IPS-18c (cell line): ENCODE data around the gene CSRNP3.

ENCODE experiments used
- H3K4me3 ChIP-seq: 2 replicates; pipeline ENCODE4 v1.7.0; 2013; ENCODE audit warnings: low read depth, mild to moderate bottlenecking, low read length, moderate library complexity; ENCODE audit not compliant: insufficient read depth
- H3K9me3 ChIP-seq: one replicate; pipeline ENCODE4 v1.6.1; 2013; ENCODE audit warnings: mild to moderate bottlenecking, low read length, moderate library complexity; ENCODE audit not compliant: control insufficient read depth, insufficient read depth

CSRNP3 gene

DNA sequence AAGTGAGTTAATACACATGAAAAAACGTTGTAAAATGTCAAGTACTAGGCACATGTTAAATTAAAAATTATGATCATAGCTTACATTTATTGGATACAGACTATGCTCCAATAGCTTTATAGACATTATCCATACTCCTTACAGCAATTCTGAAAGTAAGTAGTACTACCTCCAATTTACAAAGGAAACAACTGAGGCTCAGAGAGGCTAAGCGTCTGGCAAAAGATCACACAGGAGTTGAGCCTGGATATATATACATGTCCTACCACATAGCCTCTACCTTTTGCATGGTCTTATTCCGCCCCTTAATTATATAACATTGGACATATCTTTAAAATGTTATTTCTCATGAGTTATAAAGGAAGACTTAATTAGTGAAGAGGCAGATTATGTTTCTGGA, 127.3 kb downstream of the CSRNP3 start:
- Histone ChIP-seq H3K9me3 (no peaks in the 10 kb centered on the region), H3K4me3 (no peak overlapping the region)

DNA sequence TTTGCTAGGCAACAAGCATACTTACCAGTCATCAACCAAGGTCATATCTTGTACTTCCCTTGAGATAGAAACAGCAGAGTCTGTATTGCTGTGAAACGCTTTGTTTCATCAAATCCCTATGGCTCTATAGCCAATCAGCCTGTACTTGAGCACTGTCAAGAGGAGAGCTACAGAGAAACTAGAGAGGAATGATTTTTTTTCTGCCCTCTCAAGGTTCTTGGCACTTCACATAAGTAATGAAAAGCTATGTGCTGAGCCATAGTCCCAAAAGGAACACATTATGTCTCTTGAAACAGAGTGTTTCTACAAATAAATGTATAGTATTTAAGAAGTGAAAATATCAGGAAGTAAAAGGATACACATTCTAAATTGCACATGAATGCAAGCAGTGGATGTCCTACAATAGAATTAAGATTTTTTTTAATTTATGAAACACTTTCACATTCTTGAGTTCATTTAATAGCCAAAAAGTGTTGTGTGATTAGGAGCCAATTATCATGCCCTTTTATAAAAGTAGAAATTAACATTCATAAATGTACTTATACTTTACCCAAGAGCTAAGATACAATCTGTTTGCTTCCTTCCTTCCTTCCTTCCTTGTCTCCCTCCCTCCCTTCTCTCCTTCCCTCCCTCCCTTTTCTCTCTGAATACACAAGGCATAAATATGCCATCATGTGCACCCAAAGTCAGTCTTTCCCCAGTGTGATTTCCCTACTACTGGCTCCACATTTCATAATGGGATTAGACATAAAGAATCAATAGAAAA, 131.8 kb downstream of the CSRNP3 start:
- Histone ChIP-seq H3K4me3 (no peak overlapping the region), H3K9me3 (no peaks in the 10 kb centered on the region)

DNA sequence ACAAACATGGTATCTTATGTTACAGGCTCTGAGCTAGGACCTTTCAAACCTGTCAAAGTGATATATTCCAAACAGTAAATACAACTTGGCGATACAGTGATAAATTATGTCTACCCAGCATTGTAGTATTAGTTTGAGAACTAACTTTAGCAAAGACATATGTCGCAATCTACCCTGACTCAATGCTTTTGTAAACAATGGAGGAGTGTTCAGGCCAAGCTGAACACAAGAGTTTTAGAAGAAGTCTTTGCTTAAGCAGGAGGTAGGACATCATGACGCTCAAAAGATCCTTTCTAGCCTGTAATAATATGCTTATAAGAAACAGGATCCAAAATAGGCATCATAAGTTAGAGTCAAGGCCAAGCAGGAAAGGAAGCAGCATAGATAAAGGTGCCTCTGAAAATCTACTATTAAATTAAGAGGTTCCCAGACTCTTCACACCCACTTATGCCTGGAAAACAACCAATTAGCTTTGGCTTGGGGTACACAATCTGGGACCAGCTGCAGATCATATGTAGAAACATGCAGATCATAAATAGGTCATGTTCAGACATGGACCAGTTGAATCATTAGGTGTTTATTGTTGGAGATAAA, 132.5 kb downstream of the CSRNP3 start:
- no peaks in the 10 kb centered on the region for H3K9me3 ChIP-seq
- H3K4me3 ChIP-seq = no peak overlapping the region

DNA sequence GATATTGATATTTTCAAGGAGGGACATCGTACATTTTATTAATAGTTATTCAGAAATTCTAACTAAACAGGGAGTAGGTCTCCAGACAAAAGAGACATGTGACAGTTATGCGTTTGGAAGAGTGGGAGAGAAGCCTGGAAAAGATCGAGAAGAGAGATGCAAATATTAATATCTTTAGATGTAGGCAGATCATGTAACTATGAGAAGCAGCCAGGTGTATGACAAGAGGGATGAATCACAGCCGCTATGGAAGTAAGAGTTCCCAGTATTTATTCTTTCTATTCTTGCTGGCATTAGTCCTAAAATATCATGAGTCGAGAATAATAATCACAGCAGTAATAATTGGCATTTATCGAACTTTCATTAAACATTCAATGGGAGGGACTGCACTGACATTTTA, 140.2 kb downstream of the CSRNP3 start:
- Histone ChIP-seq H3K9me3 (no peaks in the 10 kb centered on the region), H3K4me3 (no peak overlapping the region)

DNA sequence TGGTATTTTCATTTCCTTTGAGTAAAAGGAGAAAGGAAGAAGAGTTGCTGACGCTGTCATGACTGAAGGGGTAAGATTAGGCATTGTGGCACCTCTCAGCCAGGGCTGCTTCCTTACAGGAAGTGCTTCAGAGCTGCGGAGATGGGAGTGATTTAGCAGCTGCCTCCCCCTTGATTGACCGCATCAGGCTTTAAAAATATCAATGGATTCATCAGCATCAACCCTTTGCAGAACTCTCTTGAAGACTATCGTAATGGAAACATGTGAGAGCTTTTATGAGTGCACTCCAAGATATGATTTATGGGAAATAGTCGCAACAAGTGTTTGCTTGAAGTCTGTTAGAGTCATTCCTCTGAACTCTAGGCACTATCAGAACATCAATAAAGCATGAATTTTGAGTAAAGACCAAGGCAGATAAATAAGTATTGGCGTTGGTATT, 141.1 kb downstream of the CSRNP3 start:
- H3K9me3 ChIP-seq = no peaks in the 10 kb centered on the region
- no peak overlapping the region for H3K4me3 ChIP-seq

DNA sequence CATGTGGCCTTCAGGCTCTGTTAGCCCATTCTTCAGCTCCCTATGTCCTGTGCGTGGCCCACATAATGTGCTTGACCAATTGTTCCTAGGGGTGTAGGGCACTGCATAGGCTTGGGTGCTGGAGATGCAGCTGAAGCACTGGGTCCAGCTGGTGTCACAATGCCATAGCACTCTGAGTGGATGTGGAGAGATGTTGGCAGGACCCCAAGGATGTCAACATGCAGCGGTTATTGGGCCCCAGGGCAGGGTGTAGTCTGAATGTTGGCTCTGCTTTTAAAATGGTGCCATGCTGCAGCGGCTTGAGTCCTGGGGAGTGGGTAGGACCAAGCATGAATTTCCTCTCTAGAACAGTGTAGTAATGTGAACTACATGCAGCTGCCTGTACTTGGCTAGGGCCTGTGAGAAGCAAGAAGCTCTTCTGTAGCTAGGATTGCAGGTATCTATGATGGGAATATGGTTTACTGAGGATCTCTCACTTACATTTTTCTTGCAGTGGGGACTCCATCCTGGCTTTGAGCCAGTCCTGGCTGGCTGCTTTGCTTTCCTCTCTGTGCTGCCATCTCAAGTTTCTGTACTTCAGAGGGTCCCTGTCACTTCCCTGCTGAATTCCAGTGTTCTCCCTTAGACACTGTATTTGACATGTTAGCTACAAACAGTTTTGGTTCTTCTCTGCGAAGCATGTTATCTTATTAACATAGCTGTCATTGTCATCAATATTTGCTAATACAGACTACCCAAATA, 148.4 kb downstream of the CSRNP3 start:
- H3K4me3 ChIP-seq = no peak overlapping the region
- no peaks in the 10 kb centered on the region for H3K9me3 ChIP-seq

DNA sequence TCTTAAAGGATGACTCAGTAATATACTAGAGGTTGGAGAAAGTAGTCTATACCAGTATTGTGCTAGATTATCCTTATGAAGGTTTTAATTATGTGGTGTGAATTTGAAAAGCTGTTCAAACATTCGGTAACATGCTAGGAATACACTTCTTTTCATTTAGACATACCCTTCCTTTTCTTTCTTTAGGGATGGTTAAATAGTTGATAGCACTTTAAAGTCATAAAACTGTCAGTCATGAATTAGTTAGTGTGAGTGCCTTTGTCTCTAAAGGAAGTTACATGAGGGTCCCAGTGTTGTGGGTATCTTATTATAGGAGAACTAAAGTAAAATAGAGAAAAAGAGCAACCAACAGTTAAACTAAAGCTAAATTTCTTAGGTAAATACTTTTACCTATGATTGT, 149.3 kb downstream of the CSRNP3 start:
- no peak overlapping the region for H3K4me3 ChIP-seq
- H3K9me3 ChIP-seq = no peaks in the 10 kb centered on the region

DNA sequence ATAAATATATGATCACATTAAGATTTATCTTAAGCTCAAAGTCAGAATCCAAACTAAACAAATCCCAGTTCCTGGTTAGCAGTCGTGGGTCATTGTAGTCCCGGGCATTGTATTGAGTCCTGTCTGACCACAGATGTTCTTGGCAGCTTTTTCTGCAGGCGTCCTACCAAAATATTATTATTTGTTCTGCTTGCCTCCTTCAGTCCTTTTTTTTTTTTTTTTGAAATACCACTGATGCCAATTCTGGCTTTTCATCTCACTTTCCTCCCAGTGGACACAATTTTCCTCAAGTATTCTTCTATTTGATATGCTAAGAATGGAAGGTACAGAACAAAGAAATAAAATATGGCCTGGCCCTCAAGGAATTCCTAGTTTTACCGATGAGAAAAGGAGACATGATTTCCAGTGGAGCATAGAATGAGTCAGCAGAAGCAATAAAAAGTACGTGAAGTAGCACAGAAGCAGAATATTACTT, 151.6 kb downstream of the CSRNP3 start:
- Histone ChIP-seq H3K9me3 (no peaks in the 10 kb centered on the region), H3K4me3 (no peak overlapping the region)

DNA sequence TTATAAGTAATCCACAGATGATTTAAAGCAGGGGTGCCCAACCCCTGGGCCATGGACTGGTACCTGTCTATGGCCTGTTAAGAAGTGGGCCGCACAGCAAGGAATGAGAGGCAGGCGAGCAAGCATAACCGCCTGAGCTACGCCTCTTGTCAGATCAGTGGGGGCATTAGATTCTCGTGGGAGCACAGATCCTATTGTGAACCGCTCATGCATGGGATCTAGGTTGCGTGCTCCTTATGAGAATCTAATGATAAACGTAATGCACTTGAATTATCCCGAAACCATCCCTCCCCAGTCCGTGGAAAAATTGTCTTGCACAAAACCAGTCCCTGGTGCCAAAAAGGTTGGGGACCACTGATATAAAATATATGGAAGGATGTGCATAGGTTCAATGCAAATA, 153.7 kb downstream of the CSRNP3 start:
- Histone ChIP-seq H3K4me3 (no peak overlapping the region), H3K9me3 (no peaks in the 10 kb centered on the region)

DNA sequence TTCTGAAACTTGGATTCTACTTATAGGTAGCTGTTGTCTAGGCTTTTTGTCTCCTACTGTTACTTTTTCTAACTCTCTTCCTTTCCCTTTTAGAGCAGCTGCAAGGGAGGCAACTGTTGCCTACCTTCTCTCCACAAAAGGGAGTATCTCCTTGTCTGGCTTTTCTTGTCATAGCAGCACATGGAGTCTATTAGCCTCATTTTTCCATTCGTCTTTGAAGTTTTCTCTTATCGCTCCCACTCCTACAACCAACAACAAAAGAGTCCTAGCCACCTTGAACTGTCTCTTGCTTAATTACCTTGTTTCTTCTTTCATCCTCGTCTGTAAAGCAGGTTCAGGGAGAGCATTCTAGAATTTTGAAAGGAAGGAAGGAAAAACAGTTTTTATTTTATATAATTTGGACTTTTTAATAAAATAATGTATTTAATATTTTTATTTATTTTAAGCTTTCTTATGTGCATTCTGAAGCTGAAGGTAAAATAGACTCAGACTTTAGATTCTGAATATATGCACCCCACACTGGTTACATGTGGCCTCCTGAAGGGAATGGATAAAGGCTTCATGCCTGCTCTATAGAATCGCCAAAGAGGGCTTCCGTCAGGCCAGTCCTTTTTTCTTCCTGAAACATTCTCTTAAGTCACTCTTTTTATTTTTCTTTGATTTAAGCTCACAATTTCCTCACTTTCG, 154.4 kb downstream of the CSRNP3 start:
- H3K9me3 ChIP-seq = no peaks in the 10 kb centered on the region
- no peak overlapping the region for H3K4me3 ChIP-seq

DNA sequence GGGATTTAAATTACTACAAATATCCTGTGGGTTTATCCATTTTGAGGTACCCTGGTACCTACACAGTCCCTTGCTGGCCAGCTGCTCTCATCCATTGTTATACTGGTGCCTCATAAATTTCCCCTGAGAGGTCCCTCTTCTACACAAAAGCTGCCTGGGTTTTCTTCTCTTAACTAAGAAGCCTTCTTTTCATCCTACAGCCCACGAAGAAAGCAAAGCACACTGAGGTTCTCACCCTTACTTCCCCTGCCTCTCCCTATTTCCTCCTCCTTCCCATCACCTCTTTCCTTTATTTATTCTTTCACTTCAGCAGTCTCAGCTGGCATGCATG, 154.9 kb downstream of the CSRNP3 start:
- no peaks in the 10 kb centered on the region for H3K9me3 ChIP-seq
- H3K4me3 ChIP-seq = no peak overlapping the region

DNA sequence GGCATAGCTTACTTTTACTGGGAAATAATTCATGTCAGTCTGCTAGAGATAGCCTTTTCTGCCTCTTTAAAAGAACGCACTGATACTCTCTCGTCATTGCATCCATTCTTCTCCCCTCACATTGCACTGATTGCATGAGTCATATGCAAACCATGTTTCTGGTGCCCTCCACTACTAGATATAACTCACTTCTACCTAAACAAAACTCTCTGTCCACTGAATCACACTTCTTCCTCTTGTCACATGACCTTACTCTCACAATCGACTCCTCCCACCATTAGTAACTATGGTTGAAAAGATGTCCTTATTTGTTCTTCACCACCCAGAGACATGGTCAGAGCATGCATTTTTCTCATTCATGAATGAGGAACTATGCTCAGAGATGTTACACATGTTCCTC, 158.0 kb downstream of the CSRNP3 start:
- no peak overlapping the region for H3K4me3 ChIP-seq
- H3K9me3 ChIP-seq = no peaks in the 10 kb centered on the region

DNA sequence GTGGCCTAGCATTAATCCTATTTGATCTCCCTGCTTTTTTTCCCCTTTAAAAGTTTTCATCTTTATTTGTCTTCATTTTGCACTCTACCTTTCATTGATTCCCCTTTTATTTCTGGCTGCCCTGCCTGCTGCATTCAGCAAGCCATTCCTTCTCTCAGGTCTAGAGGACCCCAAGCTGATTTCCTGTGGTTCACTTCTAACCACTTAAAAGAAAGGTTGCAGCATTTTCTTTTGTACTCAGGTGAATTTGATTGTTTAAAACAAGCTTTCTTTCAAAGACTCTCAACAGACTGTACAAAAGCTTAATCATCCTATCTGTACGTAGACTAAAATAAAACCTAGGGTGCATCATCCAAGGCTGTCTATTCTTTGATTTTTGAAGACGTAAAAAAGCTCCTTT, 160.3 kb downstream of the CSRNP3 start:
- Histone ChIP-seq H3K4me3 (no peak overlapping the region), H3K9me3 (no peaks in the 10 kb centered on the region)

DNA sequence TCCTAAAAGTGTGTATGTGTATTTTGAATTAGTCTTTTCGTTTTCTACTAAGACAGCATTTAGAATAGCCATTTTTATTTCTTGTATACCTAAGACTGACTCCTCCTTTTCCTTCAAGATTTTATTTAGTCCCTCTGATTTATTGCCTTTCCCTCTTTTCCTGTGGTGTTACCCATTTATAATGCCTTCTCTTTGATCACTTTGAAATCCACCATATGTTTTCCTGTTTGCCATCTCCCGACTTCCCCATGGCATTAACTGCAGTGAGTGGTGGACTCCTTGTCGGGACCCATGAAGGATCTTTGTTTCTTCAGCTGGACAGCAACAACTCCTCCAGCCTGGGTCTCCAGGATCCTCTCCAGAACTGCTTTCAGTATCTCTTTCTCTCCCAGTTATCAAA, 160.7 kb downstream of the CSRNP3 start:
- no peak overlapping the region for H3K4me3 ChIP-seq
- H3K9me3 ChIP-seq = no peaks in the 10 kb centered on the region

DNA sequence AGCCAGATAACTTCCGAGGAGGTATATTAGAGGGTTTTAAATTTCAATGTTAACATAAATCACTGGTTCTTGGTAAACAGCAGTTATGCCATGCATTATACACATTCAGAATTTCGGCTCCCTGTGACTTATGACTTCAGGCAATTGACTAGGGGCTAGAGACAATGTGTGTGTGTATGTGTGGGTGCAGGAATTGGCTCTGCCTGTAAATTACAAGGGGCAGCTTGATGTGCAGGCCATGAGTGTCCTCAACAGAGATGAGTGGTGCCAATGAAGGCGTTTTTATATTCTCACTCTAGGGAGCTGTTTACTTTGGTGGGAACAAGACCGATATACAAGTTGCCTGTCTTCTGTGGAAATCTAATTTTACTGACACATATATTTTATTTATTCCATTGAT, 161.6 kb downstream of the CSRNP3 start:
- H3K4me3 ChIP-seq = no peak overlapping the region

DNA sequence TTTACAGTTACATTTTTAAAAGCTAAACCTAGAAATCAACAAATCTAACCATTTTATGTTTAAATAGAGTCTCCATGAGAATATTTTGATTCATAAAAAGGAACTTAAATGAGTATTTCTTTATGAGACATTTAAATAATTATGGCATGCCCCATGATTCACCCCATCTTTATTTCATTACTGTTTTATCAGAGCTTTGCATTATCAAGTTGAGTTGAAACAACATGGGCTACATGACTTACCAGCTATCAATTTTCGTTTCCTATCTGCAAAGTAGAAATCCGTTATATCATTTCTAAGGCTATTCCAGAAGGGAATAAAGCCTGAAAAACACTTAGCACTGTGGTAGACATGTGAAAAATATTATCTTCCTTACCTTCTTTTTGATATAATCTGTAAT, 163.1 kb downstream of the CSRNP3 start:
- no peak overlapping the region for H3K4me3 ChIP-seq

More for the DNA sequence above, 161.6 kb downstream of the CSRNP3 start:
- no peaks in the 10 kb centered on the region for H3K9me3 ChIP-seq

DNA sequence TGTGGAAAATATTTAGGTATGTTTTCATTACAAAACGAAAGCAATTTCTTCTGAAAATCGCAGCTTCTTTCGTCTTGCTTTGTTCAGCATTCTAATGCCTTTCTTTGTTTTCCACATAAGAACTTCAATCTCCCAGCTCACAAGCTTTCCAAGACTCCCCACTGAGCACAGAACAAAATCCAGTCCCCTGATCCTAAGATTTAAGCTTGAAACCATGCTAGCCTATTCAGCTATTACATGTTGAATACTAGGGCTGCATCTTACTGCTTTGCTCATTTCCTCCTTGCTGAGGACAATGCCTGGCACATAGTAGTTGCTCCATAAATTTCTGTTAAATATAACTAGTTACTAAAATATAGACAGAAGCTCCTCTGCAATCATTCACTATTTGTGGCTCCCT, 163.9 kb downstream of the CSRNP3 start:
- Histone ChIP-seq H3K4me3 (no peak overlapping the region), H3K9me3 (no peaks in the 10 kb centered on the region)

More for the DNA sequence above, 163.1 kb downstream of the CSRNP3 start:
- H3K9me3 ChIP-seq = no peaks in the 10 kb centered on the region

DNA sequence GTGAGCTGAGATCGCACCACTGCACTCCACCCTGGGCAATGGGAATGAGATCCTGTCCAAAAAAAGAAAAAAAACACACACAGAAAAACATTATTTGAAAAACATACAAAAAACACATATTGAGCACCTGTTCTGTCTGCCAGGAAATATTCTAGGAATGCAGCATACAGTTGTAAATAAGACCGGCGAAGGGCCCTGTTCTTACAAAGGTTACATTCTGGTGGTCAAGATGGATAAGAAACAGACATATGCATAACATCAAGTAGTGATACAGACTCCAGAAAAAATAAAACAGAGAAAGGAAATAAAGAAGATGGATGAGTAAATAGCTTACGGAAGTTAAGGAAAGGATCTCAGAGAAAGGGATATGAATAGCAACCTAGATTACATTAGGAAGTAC, 164.8 kb downstream of the CSRNP3 start:
- no peak overlapping the region for H3K4me3 ChIP-seq
- no peaks in the 10 kb centered on the region for H3K9me3 ChIP-seq
